Liver (tissue), 9 donors: Measurements from ENCODE around the gene TAF5L. TPM values are rescaled to one million over a fixed set of nuclear protein-coding genes. Genes with fewer than 3 reads are reported as not detected.

Source experiments
- DNase-seq: peaks from one replicate; pipeline ENCODE4 v3.0.0-alpha.2; 2017; ENCODE audit warnings: low spot score
- H3K27ac ChIP-seq, 2 donors: one replicate each; pipeline ENCODE4 v1.7.0; 2013; ENCODE audit warnings: inconsistent platforms in 2 of 2, low read length in 2 of 2, control low read depth in 1 of 2, low read depth in 1 of 2, mild to moderate bottlenecking in 1 of 2
- H3K27me3 ChIP-seq, 4 donors: one replicate each; pipeline versions ENCODE4 v1.6.1 to v1.7.0; 2013; ENCODE audit warnings: low read length in 3 of 4, inconsistent platforms in 1 of 4, mild to moderate bottlenecking in 1 of 4, moderate library complexity in 1 of 4; ENCODE audit not compliant: control insufficient read depth in 4 of 4, insufficient read depth in 4 of 4
- H3K36me3 ChIP-seq, 4 donors: one replicate each; pipeline versions ENCODE4 v1.6.1 to v1.7.0; 2013; ENCODE audit warnings: low read length in 3 of 4, mild to moderate bottlenecking in 3 of 4, low read depth in 1 of 4, moderate library complexity in 1 of 4; ENCODE audit not compliant: control insufficient read depth in 4 of 4, insufficient read depth in 3 of 4
- H3K4me1 ChIP-seq, 4 donors: one replicate each; pipeline versions ENCODE4 v1.6.1 to v1.7.0; 2013; ENCODE audit warnings: low read length in 3 of 4, mild to moderate bottlenecking in 3 of 4, moderate library complexity in 1 of 4; ENCODE audit not compliant: control insufficient read depth in 4 of 4, insufficient read depth in 4 of 4
- H3K4me3 ChIP-seq, 3 donors: one replicate each; pipeline versions ENCODE4 v1.6.1 to v1.7.0; 2013; ENCODE audit warnings: low read length in 3 of 3, control low read depth in 1 of 3, low read depth in 1 of 3, mild to moderate bottlenecking in 1 of 3
- H3K9ac ChIP-seq, 2 donors: one replicate each; pipeline ENCODE4 v1.7.0; 2013; ENCODE audit warnings: low read length in 2 of 2, mild to moderate bottlenecking in 2 of 2, moderate library complexity in 2 of 2, control low read depth in 1 of 2, low read depth in 1 of 2
- H3K9me3 ChIP-seq, 4 donors: one replicate each; pipeline versions ENCODE4 v1.6.1 to v1.7.0; 2013; ENCODE audit warnings: low read length in 3 of 4; ENCODE audit not compliant: control insufficient read depth in 4 of 4
- EGR1 ChIP-seq, 2 donors: IDR thresholded peaks; 2 replicates each; pipeline ENCODE4 v1.6.1; 2016 to 2018; ENCODE audit warnings: antibody characterized with exemption in 2 of 2, low read depth in 2 of 2
- FOXA1 ChIP-seq: IDR thresholded peaks from 2 replicates; pipeline ENCODE4 v1.6.1; 2016; ENCODE audit warnings: antibody characterized with exemption
- FOXA2 ChIP-seq: IDR thresholded peaks from 2 replicates; pipeline ENCODE4 v1.6.1; 2016; ENCODE audit warnings: antibody characterized with exemption
- GABPA ChIP-seq, 2 donors: IDR thresholded peaks in 1 of 2; conservative IDR thresholded peaks in 1 of 2; 2 replicates each; pipeline ENCODE4 v1.6.1; 2016; ENCODE audit warnings: antibody characterized with exemption in 2 of 2, mild to moderate bottlenecking in 1 of 2, moderate library complexity in 1 of 2
- HNF4A ChIP-seq, 2 donors: conservative IDR thresholded peaks; 2 replicates each; pipeline ENCODE4 v1.6.1; 2016; ENCODE audit warnings: antibody characterized with exemption in 2 of 2, mild to moderate bottlenecking in 2 of 2
- HNF4G ChIP-seq: IDR thresholded peaks from 2 replicates; pipeline ENCODE4 v1.6.1; 2016; ENCODE audit warnings: antibody characterized with exemption
- JUND ChIP-seq, 2 donors: IDR thresholded peaks; 2 replicates each; pipeline ENCODE4 v1.6.1; 2016; ENCODE audit warnings: antibody characterized with exemption in 2 of 2
- MAX ChIP-seq: IDR thresholded peaks from 2 replicates; pipeline ENCODE4 v1.6.1; 2016; ENCODE audit warnings: antibody characterized with exemption
- NR2F2 ChIP-seq: IDR thresholded peaks from 2 replicates; pipeline ENCODE4 v1.6.1; 2016; ENCODE audit warnings: antibody characterized with exemption
- RAD21 ChIP-seq, 2 donors: IDR thresholded peaks; 2 replicates each; pipeline ENCODE4 v1.6.1; 2016; ENCODE audit warnings: antibody characterized with exemption in 2 of 2, mild to moderate bottlenecking in 2 of 2
- REST ChIP-seq: IDR thresholded peaks from 2 replicates; pipeline ENCODE4 v1.6.1; 2016; ENCODE audit warnings: antibody characterized with exemption, mild to moderate bottlenecking
- RXRA ChIP-seq, 2 donors: IDR thresholded peaks; 2 replicates each; pipeline ENCODE4 v1.6.1; 2017 to 2018; ENCODE audit warnings: antibody characterized with exemption in 2 of 2, mild to moderate bottlenecking in 1 of 2
- SP1 ChIP-seq: IDR thresholded peaks from 2 replicates; pipeline ENCODE4 v1.6.1; 2018; ENCODE audit warnings: antibody characterized with exemption, mild to moderate bottlenecking
- TAF1 ChIP-seq: conservative IDR thresholded peaks from 2 replicates; pipeline ENCODE4 v1.6.1; 2016; ENCODE audit warnings: antibody characterized with exemption, mild to moderate bottlenecking
- ZBTB33 ChIP-seq: IDR thresholded peaks from 2 replicates; pipeline ENCODE4 v1.6.1; 2016; ENCODE audit warnings: antibody characterized with exemption
- whole genome bisulfite sequencing: extraction: QIAGEN DNeasy Blood & Tissue Kit; methylation state at CpG from one replicate; pipeline ENCODE4 v1.1.7; 2013; 5-methylcytosine and 5-hydroxymethylcytosine counted together
- polyA plus RNA-seq, 2 donors: library from polyadenylated mRNA; stranded (reverse) in 1 of 2; unstranded in 1 of 2; fragments of 200-250 nt in 1 of 2; fragments of >200 nt in 1 of 2; fragmentation: Nextera tagmentation in 1 of 2; extraction: Ambion mirVana in 1 of 2; gene quantifications; one replicate each; pipeline versions ENCODE4 v1.2.1 to v1.2.3, GENCODE V29; 2013 to 2015
- total RNA-seq, 2 donors: library from RNA; depleted of rRNA; stranded (reverse); fragments of >200 nt; gene quantifications; one replicate each; pipeline ENCODE4 v1.2.3, GENCODE V29; 2014
- TF ChIP-seq, protein P1 (sequence below): fragments of 150-350 bp; IDR thresholded peaks from 2 replicates; pipeline ENCODE4 v1.5.1; 2017; ENCODE audit warnings: improper control_type of control experiment, low read depth, low read length; ENCODE audit not compliant: missing input control
- TF ChIP-seq, protein P2 (sequence below): IDR thresholded peaks from 2 replicates; pipeline ENCODE4 v1.6.1; 2016; ENCODE audit warnings: antibody characterized with exemption
- donor health status: healthy.
- donor health status: healthy.
- donor health status: healthy.
- donor health status: healthy.
- donor health status: healthy.

The TAF5L gene
- total and polyA plus RNA-seq, 4 donors, result 1.8 to 16.2 (median 10.4) TPM

DNA sequence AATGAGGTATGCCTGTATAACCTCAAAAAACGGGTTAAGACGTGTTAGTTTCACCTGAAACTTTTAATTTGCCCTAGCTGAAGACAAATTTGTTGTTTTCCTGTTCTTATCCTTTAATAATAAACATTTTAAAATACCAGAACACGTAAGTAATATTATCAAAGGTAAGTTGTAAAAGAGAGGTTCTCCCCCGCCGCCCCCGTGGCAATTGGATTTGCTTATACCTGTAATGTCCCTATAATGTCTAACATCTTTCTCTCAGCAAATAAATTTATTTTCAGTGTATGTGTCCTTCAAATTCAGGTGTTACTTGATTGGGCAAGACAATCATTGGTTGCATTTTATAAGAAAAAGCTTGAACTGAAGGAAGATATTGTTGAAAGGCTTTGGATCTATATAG, 6.0 kb upstream of the TAF5L start:
- 97% methylated on average over 6 of the region's 6 CpGs for WGBS
- no peak for DNase-seq
- TF ChIP-seq FOXA2, result no peak
- no peak for TF ChIP-seq TAF1
- TF ChIP-seq NR2F2, result no peak
- TF ChIP-seq ZBTB33, result no peak
- no peak for TF ChIP-seq REST
- no peak for TF ChIP-seq JUND (IDR thresholded peaks at IDR 0.05)
- TF ChIP-seq RXRA (IDR thresholded peaks at IDR 0.05), result no peak
- no peak for TF ChIP-seq EGR1 (IDR thresholded peaks at IDR 0.05; ENCODE audit: low read depth in 2 of 2)
- TF ChIP-seq GABPA (IDR thresholded peaks at IDR 0.05 in 1 of 2, conservative IDR thresholded peaks at IDR 0.05 in 1 of 2), result no peak
- TF ChIP-seq, protein P1, sequence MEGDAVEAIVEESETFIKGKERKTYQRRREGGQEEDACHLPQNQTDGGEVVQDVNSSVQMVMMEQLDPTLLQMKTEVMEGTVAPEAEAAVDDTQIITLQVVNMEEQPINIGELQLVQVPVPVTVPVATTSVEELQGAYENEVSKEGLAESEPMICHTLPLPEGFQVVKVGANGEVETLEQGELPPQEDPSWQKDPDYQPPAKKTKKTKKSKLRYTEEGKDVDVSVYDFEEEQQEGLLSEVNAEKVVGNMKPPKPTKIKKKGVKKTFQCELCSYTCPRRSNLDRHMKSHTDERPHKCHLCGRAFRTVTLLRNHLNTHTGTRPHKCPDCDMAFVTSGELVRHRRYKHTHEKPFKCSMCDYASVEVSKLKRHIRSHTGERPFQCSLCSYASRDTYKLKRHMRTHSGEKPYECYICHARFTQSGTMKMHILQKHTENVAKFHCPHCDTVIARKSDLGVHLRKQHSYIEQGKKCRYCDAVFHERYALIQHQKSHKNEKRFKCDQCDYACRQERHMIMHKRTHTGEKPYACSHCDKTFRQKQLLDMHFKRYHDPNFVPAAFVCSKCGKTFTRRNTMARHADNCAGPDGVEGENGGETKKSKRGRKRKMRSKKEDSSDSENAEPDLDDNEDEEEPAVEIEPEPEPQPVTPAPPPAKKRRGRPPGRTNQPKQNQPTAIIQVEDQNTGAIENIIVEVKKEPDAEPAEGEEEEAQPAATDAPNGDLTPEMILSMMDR, result no peak
- no peak for TF ChIP-seq MAX
- TF ChIP-seq FOXA1, result no peak
- TF ChIP-seq HNF4G, result no peak
- TF ChIP-seq, protein P2, sequence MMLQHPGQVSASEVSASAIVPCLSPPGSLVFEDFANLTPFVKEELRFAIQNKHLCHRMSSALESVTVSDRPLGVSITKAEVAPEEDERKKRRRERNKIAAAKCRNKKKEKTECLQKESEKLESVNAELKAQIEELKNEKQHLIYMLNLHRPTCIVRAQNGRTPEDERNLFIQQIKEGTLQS, result no peak
- no peak for TF ChIP-seq SP1
- TF ChIP-seq HNF4A (conservative IDR thresholded peaks at IDR 0.05), result no peak
- no peak for TF ChIP-seq RAD21 (IDR thresholded peaks at IDR 0.05)
- H3K4me3 ChIP-seq, result no peak overlapping the region
- H3K9me3 ChIP-seq, result no peaks in the 10 kb centered on the region
- no peak overlapping the region for H3K27ac ChIP-seq
- peaks cover 7 to 23% (median 18%) of the 10 kb centered on the region in 4 donors for H3K36me3 ChIP-seq
- H3K4me1 ChIP-seq, result peaks cover 2 to 7% (median 5%) of the 10 kb centered on the region in 4 donors
- no peaks in the 10 kb centered on the region for H3K27me3 ChIP-seq
- H3K9ac ChIP-seq, result no peak overlapping the region
